ENCODE measurements around the gene C22orf39. TPM values are rescaled to one million over a fixed set of nuclear protein-coding genes. Genes with fewer than 3 reads are reported as not detected.

C22orf39 gene, protein sequence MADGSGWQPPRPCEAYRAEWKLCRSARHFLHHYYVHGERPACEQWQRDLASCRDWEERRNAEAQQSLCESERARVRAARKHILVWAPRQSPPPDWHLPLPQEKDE
- 10 to 100 TPM; 37.2 to 43.0 (median 41.4) TPM for polyA plus RNA-seq (ENCODE audit: insufficient read depth in 1 of 5, insufficient read length in 5 of 5, low replicate concordance in 1 of 5)
- long read RNA-seq, donor 1, transcript C22orf39-203 (3 exons, 1,005 nt) = major isoform, 25 of 172 reads
- long read RNA-seq, donor 1, transcript C22orf39-202 (3 exons, 3,350 nt) = minor isoform, 10 of 172 reads
- long read RNA-seq, donor 1, partial matches to known transcripts = 137 of 172 reads
- long read RNA-seq, donor 1, other reads (novel, unspliced or antisense) = 0 of 172 reads
- long read RNA-seq, donor 2, transcript C22orf39-202 (3 exons, 3,350 nt) = minor isoform, 6 of 19 reads
- long read RNA-seq, donor 2, transcript C22orf39-203 (3 exons, 1,005 nt) = major isoform, 13 of 19 reads
- long read RNA-seq, donor 2, partial matches to known transcripts = 0 of 19 reads
- long read RNA-seq, donor 2, other reads (novel, unspliced or antisense) = 0 of 19 reads
- long read RNA-seq, donor 3, transcript C22orf39-203 (3 exons, 1,005 nt) = minor isoform, 12 of 143 reads
- long read RNA-seq, donor 3, transcript C22orf39-202 (3 exons, 3,350 nt) = major isoform, 13 of 143 reads
- long read RNA-seq, donor 3, partial matches to known transcripts = 22 of 143 reads
- long read RNA-seq, donor 3, other reads (novel, unspliced or antisense) = 96 of 143 reads
- long read RNA-seq, donor 4, transcript C22orf39-203 (3 exons, 1,005 nt) = major isoform, 10 of 80 reads
- long read RNA-seq, donor 4, transcript C22orf39-202 (3 exons, 3,350 nt) = minor isoform, 5 of 80 reads
- long read RNA-seq, donor 4, partial matches to known transcripts = 10 of 80 reads
- long read RNA-seq, donor 4, other reads (novel, unspliced or antisense) = 55 of 80 reads
- long read RNA-seq, donor 5, transcript C22orf39-203 (3 exons, 1,005 nt) = major isoform, 31 of 47 reads
- long read RNA-seq, donor 5, transcript C22orf39-202 (3 exons, 3,350 nt) = minor isoform, 10 of 47 reads
- long read RNA-seq, donor 5, partial matches to known transcripts = 6 of 47 reads
- long read RNA-seq, donor 5, other reads (novel, unspliced or antisense) = 0 of 47 reads
- long read RNA-seq, donor 6, transcript C22orf39-202 (3 exons, 3,350 nt) = minor isoform, 7 of 54 reads
- long read RNA-seq, donor 6, transcript C22orf39-203 (3 exons, 1,005 nt) = major isoform, 36 of 54 reads
- long read RNA-seq, donor 6, partial matches to known transcripts = 11 of 54 reads
- long read RNA-seq, donor 6, other reads (novel, unspliced or antisense) = 0 of 54 reads
- long read RNA-seq, donor 7, transcript C22orf39-202 (3 exons, 3,350 nt) = minor isoform, 10 of 21 reads
- long read RNA-seq, donor 7, transcript C22orf39-203 (3 exons, 1,005 nt) = major isoform, 11 of 21 reads
- long read RNA-seq, donor 7, partial matches to known transcripts = 0 of 21 reads
- long read RNA-seq, donor 7, other reads (novel, unspliced or antisense) = 0 of 21 reads
- long read RNA-seq, donor 8, transcript C22orf39-203 (3 exons, 1,005 nt) = major isoform, 8 of 82 reads
- long read RNA-seq, donor 8, transcript C22orf39-202 (3 exons, 3,350 nt) = major isoform, 8 of 82 reads
- long read RNA-seq, donor 8, partial matches to known transcripts = 27 of 82 reads
- long read RNA-seq, donor 8, other reads (novel, unspliced or antisense) = 39 of 82 reads

DNA sequence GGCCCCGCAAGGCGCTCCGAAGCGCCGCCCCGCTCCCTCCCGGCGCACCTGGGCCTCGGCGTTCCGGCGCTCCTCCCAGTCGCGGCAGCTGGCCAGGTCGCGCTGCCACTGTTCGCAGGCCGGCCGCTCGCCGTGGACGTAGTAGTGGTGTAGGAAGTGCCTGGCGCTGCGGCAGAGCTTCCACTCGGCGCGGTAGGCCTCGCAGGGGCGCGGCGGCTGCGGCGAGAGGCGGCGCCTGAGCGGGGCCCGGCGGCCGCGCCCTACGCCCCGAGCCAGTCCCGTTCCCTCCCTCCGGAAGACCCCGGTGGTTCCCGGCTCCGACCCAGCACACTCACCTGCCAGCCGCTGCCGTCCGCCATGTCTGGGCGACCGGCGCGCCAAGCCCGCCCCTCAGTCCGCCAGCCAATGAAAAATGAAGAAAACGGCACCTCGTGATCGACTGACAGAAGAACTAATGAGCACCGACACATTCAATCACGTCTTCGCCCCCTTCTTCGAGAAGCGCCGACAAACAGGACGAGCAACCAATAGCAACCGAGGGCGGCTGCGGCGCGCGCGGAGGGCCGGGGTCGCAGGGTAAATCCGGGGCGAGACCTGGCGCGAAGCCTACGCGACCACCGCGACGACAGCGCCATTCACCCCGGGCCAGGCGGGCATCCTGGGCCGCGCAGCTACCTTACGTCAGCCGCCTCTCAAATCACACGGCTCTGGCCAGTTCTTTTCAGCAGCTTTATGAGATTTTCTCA lies at the start of gene C22orf39:
TSS of gene C22orf39 (minus strand) at position 382 of the 746 bp plus-strand sequence. CDS start at position 359, 23 bp downstream.
- DNase-seq = peak; percentile 87 to 88

DNA sequence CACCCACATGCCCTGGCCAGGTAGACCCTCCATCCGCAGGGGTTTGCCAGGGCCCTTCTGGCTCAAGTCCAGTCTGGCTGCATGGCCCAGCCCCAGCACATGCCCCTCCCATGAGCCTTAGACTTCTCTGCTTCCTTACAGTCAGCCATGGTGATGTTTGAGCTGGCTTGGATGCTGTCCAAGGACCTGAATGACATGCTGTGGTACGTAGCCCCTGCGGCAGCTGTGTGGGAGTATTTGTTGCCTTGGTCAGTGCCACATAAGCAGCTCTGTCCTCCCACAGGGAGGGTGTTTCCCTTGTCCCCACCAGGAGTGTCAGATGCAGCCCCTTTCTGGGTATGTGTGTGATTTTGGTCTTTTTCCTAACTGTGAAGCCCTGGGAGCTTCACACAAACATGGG lies 49.7 kb upstream of the C22orf39 start:
- DNase-seq = no peak

DNA sequence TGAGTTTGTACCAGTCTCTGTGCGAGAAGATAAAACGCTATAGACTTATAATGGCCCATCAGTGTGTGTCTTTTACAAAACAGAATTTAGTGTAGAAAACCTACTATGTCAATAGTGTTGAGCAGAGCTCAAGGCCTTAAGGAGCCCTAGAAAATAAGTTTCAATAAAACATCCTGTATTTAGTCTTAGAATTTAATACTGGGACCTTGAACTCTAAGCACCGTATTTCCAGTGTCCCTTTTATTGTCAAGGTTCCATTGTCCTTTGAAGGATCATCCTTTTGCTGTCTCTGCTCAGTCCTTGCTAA lies 48.8 kb upstream of the C22orf39 start:
- no peak for DNase-seq

DNA sequence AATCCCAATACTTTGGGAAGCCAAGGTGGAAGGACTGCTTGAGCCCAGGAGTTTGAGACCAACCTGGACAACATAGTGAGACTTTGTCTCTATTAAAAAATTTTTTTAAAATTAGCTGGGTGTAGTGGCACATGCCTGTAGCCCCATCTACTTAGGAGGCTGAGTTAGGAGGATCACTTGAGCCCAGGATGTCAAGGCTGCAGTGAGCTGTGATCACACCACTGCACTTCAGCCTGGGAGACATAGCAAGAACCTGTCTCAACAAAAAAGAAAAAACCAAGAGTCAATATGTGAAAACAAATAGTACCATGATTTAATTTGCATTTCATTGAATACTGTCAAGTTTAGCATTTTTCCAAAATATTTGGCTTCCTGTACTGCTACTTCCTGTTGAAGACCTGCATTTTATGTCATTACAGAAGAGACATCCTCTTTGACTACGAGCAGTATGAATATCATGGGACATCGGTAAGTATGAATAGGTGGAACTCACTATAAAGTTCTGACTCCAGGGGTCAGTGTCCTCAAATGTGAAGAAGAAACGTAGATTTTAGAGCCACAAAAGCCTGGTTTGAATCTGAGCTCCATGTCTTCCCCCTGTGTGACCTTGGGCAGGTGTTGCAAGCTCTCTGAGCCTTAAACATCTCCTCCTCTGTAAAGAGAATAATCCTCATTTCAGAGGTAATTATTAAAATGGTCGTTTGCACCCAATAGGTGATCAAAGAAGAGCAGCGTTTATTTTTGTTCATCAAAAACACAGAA lies 48.2 kb upstream of the C22orf39 start:
- no peak for DNase-seq

DNA sequence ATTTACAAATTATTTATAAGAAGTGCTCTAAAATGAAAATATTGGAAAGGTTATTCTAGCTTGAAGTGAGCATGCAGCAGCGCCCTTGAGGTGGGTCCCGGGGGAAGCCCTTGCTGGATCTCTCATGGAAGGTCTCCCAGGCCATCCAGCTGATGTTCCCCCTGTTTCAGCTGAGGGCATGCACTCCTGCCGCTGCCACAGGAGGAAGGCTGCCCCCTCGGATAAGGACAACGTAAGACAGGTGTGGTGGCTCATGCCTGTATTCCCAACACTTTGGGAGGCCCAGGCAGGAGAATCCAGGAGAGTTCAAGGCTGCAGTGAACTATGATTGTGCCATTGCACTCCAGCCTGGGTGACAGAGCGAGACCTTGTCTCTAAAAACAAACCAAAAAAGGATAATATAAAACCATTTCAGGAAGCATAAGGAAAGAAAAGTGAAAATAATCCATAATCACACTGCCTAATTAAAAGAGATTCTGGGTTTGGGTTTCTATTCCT lies 47.2 kb upstream of the C22orf39 start:
- DNase-seq = no peak

DNA sequence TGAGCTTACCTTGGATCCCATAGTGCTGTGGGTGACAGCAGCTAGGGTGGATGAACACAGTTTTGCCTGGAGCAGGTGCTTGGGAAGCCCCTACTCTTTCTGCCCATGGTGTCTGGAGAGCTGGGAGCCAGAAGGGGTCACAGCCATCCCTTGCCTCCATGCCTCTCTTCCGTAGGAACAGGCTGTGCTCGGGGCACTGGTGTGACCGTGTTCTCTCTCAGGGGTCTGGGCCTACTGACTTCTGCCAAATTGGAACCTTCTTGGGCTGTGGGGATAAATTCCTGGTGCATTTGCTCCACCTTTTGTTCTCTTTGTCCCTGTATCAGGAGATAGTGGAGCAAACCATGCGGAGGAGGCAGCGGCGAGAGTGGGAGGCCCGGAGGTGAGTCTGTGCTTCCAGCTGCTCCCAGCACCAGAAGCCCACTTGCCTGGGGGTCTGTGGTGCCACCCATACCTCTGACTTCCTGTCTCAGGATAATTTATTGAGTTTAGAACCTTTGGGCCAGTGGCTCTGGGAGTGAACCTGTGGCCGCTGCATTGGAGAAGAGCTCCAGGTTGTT lies 46.6 kb upstream of the C22orf39 start:
- no peak for DNase-seq

DNA sequence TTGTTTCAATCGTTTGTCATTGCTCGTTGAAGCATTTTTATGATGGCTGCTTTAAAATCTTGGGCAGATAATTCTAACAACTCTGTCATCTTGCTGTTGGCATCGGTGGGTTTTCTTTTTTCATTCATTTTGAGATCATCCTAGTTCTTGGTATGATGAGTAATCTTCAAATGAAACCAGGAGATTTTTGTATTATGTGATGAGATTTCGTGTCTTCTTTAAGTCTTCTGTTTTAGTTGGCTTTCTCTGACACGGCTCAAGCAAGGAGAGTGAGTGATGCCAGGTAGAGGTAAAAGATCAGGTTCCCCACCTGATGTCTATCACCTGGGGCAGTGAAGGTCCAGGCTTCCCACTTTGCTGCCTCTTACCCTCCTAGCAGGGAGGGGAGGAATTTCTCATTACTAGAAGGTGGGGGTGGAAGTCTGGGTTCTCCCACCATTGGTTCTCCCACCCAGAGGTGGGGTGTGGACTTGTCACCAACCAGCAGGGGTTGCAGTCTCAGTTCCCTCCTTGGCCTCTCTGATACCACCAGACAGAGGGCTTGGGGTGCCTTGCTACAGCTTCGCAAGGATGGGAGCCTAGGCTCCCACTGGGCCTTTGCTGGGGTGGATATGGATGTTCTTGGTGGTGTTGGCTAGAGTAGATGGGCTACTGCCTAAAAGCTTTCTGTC lies 45.1 kb upstream of the C22orf39 start:
- DNase-seq = no peak

DNA sequence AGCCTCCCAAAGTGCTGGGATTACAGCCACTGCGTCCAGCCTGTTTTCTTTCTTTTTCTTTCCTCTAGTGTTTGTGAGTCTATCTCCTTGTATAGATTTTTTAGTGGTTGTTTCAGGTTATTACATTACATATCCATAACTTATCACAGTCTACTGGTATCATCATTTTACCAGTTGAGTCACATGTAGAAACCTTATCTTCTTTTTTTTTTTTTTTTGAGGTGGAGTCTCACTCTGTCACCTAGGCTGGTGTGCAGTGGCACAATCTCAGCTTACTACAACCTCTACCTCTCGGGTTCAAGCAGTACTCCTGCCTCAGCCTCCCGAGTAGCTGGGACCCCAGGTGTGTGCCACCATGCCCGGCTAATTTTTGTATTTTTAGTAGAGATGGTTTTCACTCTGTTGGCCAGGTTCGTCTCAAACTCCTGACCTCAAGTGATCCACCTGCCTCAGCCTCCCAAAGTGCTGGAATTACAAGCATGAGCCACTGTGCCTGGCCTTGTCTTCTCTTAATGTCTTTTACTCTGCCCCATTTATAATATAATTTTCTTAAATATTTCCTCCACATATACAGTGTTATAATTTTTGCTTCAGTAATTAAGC lies 43.2 kb upstream of the C22orf39 start:
- DNase-seq = no peak

DNA sequence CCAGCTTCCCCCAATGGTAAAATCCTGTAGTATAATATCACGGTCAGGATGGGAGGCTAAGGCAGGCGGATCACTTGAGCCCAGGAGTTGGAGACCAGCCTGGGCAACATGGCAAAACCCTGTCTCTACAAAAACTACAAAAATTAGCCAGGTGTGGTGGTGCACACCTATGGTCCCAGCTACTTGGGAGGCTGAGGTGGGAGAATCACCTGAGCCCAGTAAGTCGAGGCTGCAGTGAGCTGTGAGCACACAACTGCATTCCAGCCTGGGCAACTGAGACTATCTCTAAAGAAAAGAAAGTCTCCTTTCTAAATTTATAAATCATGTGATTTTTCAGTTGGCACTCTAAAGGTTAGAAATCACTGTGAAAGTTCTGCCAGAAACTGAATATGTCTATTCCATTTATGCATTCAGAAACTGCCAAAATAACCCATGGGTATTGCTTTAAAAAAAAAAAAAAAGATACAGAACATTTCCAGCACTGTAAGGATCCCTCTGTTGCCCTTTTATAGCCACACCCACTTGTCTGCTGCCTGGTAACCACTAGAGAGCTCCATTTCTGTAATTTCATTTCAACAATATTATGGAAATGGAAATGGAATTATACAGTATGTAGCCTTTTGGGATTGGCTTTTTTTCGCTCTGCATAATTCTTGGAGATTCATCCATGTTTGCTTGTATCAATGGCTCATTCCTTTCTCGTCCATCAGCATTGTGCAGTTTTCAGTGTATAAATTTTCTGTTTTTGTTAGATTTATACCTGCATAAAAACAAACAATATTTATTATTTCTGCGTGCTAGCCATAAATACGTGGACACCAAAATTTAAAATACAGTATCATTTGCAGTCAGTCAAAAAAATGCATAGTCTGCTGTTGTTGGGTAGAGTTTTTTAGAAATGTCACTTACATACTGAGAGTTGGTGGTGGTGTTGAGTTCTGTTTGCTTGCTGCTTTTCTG lies 41.7 kb upstream of the C22orf39 start:
- DNase-seq = no peak

DNA sequence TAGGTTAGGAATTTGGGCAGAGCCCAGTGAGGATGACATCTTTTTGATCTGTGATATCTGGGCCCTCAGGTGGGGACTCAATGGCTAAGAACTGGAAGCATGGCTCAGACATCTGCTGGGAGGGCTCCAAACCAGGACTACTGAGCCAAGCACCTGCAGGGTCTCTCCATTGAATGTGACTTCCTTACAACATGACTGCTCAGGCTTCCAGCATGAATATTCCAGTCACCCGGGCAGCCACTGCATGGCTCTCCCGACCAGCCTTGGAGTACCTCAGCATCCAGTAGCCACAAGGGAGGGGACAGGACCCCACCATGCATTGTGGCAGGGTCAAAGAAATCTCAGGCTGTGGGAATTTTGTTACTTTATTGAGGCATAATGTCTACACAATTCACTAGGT lies 40.8 kb upstream of the C22orf39 start:
- no peak for DNase-seq

DNA sequence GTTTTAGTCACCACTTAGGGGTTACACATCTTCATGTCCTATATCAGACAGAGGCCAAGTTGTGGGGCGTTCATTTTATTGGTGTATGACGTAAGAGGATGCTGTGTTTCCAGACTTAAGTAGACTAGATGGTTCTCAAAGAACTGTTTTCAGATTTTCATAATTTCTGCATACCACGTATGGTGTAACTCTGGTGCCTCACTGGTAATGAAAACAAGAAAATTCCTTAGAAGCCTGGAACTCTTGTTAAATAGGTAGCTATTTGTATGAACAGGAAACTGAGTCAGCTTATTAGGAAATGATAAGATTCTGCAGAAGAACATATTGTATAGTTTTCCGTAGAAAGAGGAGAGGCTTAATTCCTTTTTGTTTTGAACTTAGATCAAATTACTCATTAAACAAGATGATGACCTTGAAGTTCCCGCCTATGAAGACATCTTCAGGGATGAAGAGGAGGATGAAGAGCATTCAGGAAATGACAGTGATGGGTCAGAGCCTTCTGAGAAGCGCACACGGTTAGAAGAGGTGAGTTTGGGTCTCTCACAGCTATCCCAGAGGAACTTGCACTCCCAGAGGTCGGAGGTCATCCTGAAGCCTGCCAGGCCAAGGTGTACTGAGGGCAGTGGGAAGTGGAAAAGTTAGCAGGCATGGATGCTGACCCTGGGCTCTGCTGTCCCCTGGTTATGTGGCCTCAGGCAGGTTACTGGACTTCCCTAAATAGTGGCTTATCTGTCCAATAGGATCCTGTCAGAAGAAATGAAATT lies 36.2 kb upstream of the C22orf39 start:
- DNase-seq = no peak

DNA sequence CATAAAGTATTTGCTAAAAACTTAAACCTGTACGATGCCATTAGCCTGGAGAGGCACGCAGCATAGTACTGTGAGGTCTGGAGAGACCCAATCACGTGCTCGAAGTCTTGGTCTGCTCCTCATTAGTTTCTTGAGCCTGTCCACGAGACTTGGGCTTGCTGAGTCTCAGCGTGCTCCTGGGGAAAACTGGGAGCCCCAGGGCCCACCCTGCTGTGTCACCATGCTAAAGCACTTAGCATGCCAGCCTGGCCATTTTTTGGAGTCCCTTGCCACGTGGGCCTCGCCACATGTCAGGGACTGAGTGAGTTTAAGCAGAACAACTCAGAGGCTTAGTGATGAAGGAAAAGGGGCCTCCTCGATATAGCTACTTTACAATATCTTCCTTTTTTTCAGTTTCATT lies 34.8 kb upstream of the C22orf39 start:
- DNase-seq = no peak

DNA sequence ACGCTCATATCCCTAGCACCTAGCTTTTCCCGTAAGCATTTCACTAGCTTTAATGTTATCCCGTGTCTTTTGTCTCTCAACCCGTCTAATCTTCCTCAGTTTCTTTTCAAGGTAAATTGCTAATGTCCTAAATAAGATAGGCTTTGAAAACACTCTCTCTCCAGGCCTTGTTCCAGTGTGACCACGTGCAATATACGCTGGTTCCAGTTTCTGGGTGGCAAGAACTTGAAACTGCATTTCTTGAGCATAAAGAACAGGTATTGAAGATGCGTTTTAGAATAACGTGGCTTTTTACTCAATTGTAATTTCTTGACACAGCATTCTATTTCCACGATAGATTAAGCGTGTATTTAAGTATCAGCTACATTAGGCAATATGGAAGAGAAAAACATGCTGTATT lies 33.3 kb upstream of the C22orf39 start:
- DNase-seq = no peak

DNA sequence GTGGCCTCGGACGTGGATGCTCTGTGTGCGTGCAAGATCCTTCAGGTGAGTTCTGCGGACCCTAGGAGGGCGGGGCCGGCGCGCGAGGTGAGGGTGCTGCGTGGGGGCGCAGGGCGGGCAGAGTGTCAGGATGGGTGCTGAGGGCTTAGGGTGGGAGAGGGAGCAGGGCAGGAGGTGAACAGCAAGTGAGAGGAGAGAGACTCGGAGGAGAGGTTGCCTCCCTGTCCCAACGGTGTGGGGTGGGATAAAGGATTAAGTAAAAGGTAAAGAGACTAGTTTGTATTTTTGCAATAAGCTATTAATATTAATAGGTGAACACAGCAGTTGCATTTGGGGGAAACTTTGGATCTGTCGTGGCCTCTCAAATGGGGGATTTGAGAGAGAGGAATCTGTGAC lies 32.7 kb upstream of the C22orf39 start:
- DNase-seq = no peak

DNA sequence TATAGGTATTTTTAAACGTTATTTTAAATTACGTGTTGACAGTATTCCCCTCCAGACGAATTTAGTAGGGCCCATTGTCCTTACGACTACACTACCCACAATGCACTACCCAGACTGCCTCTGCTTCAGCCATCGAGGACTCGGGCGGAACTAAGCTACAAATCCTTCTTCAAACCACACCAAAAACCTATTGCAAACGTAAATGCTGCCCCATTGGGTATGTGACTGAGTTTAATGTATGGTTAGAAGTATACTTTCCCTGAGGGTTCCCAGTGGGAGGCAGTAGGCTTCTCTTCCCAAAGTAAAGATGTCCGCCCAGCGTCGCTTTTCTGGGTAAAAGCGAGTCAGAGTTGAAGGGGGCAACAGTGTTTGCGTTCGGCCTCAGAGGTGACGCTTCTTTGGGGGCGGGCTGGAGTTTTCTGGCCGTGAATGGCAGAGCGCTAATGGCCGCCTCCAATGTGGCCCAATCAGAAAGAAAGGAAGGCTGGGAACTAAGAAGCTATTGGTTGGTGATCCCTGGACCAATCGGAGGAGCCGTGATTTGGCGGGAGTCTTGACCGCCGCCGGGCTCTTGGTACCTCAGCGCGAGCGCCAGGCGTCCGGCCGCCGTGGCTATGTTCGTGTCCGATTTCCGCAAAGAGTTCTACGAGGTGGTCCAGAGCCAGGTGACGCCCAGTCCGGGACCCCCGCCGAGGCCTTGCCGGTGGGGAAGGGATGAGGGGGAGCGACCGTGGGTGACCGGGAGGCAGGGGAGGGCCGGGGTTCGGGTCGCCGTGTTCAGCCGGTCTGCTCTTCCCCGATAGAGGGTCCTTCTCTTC lies 32.1 kb upstream of the C22orf39 start, which contains the start of gene CDC45:
TSS of gene CDC45 (plus strand) at position 566 of the 818 bp plus-strand sequence. CDS start at position 615, 49 bp downstream.
- peak; percentile 97 to 98 for DNase-seq

Measured in right lung (tissue), 10 donors.